ENCODE results near the gene PTGES3L.

DNA sequence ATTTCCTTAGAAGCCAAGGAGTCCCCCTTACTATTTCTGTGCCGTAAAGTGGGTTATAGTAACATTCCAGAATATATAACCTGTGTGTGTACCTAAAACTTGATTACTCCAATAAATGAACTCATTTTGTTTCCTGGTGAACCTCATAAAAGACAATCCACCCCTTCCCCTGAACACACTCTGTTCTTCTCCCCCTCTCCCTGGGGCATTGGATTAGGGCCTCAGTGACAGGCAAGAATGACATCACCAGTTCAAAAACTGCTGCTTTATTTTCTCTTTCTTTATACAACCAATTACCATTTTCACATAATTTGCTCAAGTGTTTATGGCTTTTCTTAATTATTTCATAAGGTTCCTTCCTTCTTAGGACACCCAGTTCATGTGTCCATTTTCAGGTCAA lies 33.1 kb downstream of the PTGES3L start:
- TF ChIP-seq CTCF (IDR thresholded peaks at IDR 0.05 in 8 of 11, conservative IDR thresholded peaks at IDR 0.05 in 3 of 11) (no peak), POLR2A (IDR thresholded peaks at IDR 0.05) (no peak)

Data from spleen (tissue), 7 donors.